IPS-18c (cell line): ENCODE data around the gene NHERF2.

Experiments
- H3K4me3 ChIP-seq: 2 replicates; pipeline ENCODE4 v1.7.0; 2013; ENCODE audit warnings: low read depth, mild to moderate bottlenecking, low read length, moderate library complexity; ENCODE audit not compliant: insufficient read depth
- H3K9me3 ChIP-seq: one replicate; pipeline ENCODE4 v1.6.1; 2013; ENCODE audit warnings: mild to moderate bottlenecking, low read length, moderate library complexity; ENCODE audit not compliant: control insufficient read depth, insufficient read depth

Gene NHERF2

DNA sequence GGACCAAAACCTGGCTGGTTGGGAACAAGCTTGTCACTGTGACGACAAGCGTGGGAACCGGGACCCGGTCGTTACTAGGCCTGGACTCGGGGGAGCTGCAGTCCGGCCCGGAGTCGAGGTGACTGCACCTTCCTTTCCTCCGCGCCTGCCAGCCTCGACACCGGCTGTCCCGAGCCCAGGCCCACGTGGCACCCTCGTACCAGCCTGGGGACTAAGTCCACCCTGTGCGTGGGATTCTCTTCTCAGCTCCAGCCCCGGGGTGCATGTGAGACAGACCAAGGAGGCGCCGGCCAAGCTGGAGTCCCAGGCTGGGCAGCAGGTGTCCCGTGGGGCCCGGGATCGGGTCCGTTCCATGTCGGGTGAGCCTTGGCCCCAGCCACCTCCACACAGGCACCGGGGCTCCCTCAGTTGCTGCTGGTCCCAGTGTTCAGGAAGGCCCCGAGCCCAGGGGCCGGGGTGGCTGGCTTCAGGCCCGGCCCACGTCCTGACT lies 52.7 kb downstream of the NHERF2 start:
- H3K9me3 ChIP-seq: no peaks in the 10 kb centered on the region
- H3K4me3 ChIP-seq: no peak overlapping the region

DNA sequence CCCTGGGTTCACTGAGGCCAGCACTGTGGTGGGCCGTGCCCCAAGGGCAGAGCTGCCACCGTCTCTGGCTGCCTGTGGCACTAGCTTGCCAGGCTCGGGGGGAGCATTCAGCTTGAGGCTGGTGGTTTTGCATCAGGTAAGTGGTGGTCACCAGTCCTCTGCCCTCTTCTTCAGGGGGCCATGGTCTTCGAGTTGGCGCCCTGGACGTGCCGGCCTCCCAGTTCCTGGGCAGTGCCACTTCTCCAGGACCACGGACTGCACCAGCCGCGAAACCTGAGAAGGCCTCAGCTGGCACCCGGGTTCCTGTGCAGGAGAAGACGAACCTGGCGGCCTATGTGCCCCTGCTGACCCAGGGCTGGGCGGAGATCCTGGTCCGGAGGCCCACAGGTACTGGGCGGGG lies 53.3 kb downstream of the NHERF2 start:
- no peaks in the 10 kb centered on the region for H3K9me3 ChIP-seq
- no peak overlapping the region for H3K4me3 ChIP-seq

DNA sequence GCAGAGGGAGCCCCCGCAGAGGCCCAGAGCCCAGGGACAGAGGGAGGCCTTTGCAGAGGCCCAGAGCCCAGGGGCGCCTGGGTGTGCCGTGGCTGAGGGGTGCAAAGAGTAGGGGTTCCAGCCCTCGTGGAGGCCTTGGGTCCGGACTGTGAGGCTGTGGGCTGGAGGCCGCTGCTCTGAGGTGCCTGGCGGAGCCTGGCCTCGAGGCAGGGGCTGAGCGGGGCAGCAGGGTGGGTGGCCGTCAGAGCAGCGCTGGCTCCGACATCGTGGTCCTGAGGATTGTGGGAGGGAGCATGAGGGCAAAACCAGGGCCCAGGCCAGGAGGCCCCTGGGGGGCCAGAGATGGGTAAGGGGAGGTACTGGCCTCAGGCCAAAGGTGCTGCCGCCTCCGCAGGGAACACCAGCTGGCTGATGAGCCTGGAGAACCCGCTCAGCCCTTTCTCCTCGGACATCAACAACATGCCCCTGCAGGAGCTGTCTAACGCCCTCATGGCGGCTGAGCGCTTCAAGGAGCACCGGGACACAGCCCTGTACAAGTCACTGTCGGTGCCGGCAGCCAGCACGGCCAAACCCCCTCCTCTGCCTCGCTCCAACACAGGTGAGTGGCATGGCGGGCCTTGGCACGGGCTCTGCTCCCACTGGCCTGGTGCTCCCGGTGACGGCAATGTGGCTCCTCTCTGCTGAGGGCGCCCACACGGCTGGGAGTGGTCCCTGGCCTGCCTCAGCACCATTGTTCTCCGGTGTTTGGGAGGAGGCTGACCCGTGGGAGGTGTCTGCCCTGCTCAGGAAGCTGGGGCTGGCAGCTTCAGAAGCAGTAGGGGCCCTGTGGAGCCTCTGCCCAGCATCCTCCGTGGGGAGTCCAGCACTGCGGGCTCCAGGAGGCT lies 54.7 kb downstream of the NHERF2 start:
- H3K9me3 ChIP-seq: no peaks in the 10 kb centered on the region
- H3K4me3 ChIP-seq: no peak overlapping the region

- Histone ChIP-seq H3K4me3 (no peak overlapping the region), H3K9me3 (no peaks in the 10 kb centered on the region)
These were observed 55.7 kb downstream of the NHERF2 start for GRCh38 chr16:2082171-2082982.

DNA sequence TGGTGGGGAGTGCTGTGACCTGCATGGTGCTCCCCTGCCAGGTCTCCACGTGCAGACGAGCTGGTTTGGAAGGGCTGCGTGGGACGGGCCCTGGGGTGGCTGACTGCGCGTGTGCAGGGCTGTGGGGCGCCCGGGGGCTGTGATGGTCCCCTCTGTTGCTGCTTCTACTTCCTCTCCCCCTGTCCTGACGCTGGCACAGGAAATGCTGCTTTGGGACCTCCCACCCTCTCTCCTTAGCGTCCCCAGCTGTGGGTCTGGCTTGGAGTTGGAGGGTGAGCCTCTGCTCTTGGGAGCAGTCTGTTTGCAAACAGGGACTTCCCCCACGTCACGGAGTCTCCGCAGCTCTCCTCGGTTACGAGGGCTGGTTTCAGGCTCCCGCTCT lies 56.3 kb downstream of the NHERF2 start:
- H3K4me3 ChIP-seq: no peak overlapping the region

GRCh38 chr16:2083409-2083808 lies 56.7 kb downstream of the NHERF2 start:
- no peaks in the 10 kb centered on the region for H3K9me3 ChIP-seq
- H3K4me3 ChIP-seq: no peak overlapping the region

More for the DNA sequence above, 56.3 kb downstream of the NHERF2 start:
- H3K9me3 ChIP-seq: no peaks in the 10 kb centered on the region

- Histone ChIP-seq H3K9me3 (no peaks in the 10 kb centered on the region), H3K4me3 (no peak overlapping the region)
These were observed 57.4 kb downstream of the NHERF2 start for GRCh38 chr16:2083876-2084780.

- no peak overlapping the region for H3K4me3 ChIP-seq
These were observed 58.4 kb downstream of the NHERF2 start for GRCh38 chr16:2084895-2085625.

GRCh38 chr16:2085669-2086068 lies 59.0 kb downstream of the NHERF2 start:
- no peaks in the 10 kb centered on the region for H3K9me3 ChIP-seq
- H3K4me3 ChIP-seq: no peak overlapping the region

More at GRCh38 chr16:2084895-2085625, 58.4 kb downstream of the NHERF2 start:
- no peaks in the 10 kb centered on the region for H3K9me3 ChIP-seq

DNA sequence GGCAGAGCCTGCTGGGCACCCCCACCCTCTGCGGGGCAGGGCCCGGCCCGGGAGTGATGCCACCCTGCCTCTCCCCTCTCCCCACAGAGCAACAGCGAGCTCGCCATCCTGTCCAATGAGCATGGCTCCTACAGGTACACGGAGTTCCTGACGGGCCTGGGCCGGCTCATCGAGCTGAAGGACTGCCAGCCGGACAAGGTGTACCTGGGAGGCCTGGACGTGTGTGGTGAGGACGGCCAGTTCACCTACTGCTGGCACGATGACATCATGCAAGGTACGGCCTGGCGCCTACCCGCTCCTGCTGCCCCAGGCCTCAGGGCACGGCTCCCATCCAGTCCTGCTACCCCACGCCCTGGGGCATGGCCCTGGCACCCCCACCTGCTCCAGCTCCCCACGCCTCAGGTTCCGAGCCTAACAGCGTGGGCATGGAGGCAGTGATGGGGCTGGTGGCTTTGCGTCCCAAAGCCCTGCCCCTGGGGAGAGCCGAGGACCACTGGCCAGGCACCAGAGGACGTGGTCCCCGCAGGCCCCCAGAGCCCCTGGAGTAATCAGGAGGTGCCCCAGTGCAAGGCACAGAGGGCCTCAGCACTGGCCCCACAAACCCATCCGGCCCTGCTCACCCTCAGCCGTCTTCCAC lies 59.5 kb downstream of the NHERF2 start:
- H3K9me3 ChIP-seq: no peaks in the 10 kb centered on the region
- no peak overlapping the region for H3K4me3 ChIP-seq

DNA sequence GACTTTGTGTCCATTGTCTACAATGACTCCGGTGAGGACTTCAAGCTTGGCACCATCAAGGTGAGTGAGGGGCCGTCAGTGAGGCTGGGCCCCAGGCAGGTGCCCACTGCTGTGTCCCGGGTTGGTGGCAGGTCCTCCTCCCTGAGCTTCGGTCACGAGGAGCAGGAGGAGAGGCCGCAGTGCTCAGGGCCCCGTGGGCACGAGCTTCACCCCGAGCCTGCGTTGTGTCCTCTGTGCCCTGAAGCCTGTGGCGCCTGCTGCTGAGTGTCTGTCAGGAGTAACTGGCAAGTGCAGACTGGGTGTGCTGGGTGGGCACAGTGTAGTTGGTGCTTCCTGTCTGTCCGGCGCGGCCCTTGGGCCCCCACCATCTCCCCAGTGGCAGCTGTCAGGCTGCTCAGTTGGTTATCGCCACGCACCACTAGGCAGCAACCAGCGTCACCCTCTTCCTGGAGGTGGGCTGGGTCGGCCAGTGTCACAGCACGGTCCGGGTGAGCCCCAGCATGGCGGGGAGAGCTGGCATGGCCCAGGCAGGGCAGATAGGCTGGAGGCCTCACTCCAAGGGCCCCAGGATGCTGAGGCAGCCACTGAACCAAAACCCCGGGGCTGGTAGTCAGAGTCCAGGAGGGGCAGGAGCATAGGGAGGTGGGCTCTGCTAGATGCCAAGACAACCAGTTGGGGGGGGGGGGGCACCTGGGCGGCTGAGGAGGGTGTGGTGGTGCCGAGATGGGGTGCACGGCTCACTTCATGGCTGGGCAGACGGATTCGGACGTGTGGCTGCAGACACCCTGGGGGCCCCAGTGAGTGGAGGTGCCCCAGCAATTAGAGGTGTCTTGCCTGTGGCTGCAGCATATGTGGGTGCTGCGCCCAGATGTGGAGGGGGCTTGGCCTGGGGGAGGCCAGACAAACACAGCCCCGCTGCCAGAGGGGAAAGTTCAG lies 60.4 kb downstream of the NHERF2 start:
- no peak overlapping the region for H3K4me3 ChIP-seq
- H3K9me3 ChIP-seq: no peaks in the 10 kb centered on the region

GRCh38 chr16:2087748-2088631 lies 61.3 kb downstream of the NHERF2 start:
- no peak overlapping the region for H3K4me3 ChIP-seq
- no peaks in the 10 kb centered on the region for H3K9me3 ChIP-seq
